HEK293 (cell line): ENCODE measurements around the gene PLEKHA1.

Source experiments
- CTCF ChIA-PET: fragments of 350-600 bp; formaldehyde crosslinking; extraction: SDS; loops from one replicate; lab custom pipeline; 2021; ENCODE audit warnings: antibody characterized with exemption; lab: Yijun Ruan, JAX
- POLR2A ChIA-PET: fragments of 300-600 bp; formaldehyde crosslinking; extraction: SDS; loops from one replicate; lab custom pipeline; 2020; ENCODE audit warnings: antibody characterized with exemption, inconsistent platforms; lab: Yijun Ruan, JAX
- H3K27ac ChIP-seq: fragments of 200-500 bp; sonication (Bioruptor generic); 2 replicates; pipeline ENCODE4 v1.5.1; 2014; ENCODE audit warnings: low read depth, low read length, control low read depth, inconsistent platforms; ENCODE audit errors: extremely low read depth
- H3K36me3 ChIP-seq, 2 experiments: fragments of 200-500 bp in 1 of 2; sonication (Bioruptor generic) in 1 of 2; 1 replicate in 1 of 2; 2 replicates in 1 of 2; pipeline ENCODE4 v1.5.1; 2014 to 2017; ENCODE audit warnings: inconsistent platforms in 2 of 2, low read length in 2 of 2; ENCODE audit not compliant: control insufficient read depth in 2 of 2, insufficient read depth in 1 of 2
- H3K4me1 ChIP-seq: fragments of 200-500 bp; sonication (Bioruptor generic); 2 replicates; pipeline ENCODE4 v1.5.1; 2014; ENCODE audit warnings: mild to moderate bottlenecking, low read length, inconsistent platforms; ENCODE audit not compliant: control insufficient read depth, insufficient read depth
- H3K4me3 ChIP-seq: 2 replicates; pipeline ENCODE4 v1.5.1; 2011; ENCODE audit warnings: low read depth, mild to moderate bottlenecking, control low read depth, low read length, moderate library complexity
- H3K9me3 ChIP-seq: fragments of 200-500 bp; sonication (Bioruptor generic); 2 replicates; pipeline ENCODE4 v1.5.1; 2014; ENCODE audit warnings: low read depth, low read length, inconsistent platforms; ENCODE audit not compliant: control insufficient read depth, insufficient read depth
- PRDM1 ChIP-seq: fragments of 450-650 bp; formaldehyde crosslinking; IDR thresholded peaks from 2 replicates; pipeline ENCODE4; 2016; ENCODE audit warnings: missing biosample characterization, missing genetic modification characterization
- ZBTB20 ChIP-seq: fragments of 450-650 bp; formaldehyde crosslinking; IDR thresholded peaks from 2 replicates; pipeline ENCODE4 v1.5.1; 2016; ENCODE audit warnings: missing biosample characterization, missing genetic modification characterization
- ZBTB8A ChIP-seq: fragments of 450-650 bp; formaldehyde crosslinking; IDR thresholded peaks from 2 replicates; pipeline ENCODE4 v1.5.1; 2016; ENCODE audit warnings: missing biosample characterization, missing genetic modification characterization
- ZNF146 ChIP-seq: fragments of 450-650 bp; formaldehyde crosslinking; IDR thresholded peaks from 2 replicates; pipeline ENCODE4 v1.5.1; 2016; ENCODE audit warnings: missing biosample characterization, missing genetic modification characterization
- ZNF221 ChIP-seq: fragments of 450-650 bp; formaldehyde crosslinking; IDR thresholded peaks from 2 replicates; pipeline ENCODE4 v1.5.1; 2017; ENCODE audit warnings: missing biosample characterization, missing genetic modification characterization, borderline replicate concordance
- ZNF24 ChIP-seq: fragments of 450-650 bp; formaldehyde crosslinking; IDR thresholded peaks from 2 replicates; pipeline ENCODE4 v1.5.1; 2016; ENCODE audit warnings: missing biosample characterization, missing genetic modification characterization
- ZNF302 ChIP-seq: fragments of 450-650 bp; formaldehyde crosslinking; IDR thresholded peaks from 2 replicates; pipeline ENCODE4 v1.5.1; 2016; ENCODE audit warnings: missing biosample characterization, missing genetic modification characterization, low read depth
- ZNF324 ChIP-seq: fragments of 450-650 bp; formaldehyde crosslinking; IDR thresholded peaks from 2 replicates; pipeline ENCODE4 v1.5.1; 2016; ENCODE audit warnings: missing biosample characterization, missing genetic modification characterization
- ZNF335 ChIP-seq: fragments of 450-650 bp; formaldehyde crosslinking; conservative IDR thresholded peaks from 2 replicates; pipeline ENCODE4 v1.5.1; 2016; ENCODE audit warnings: missing biosample characterization, missing genetic modification characterization
- ZNF391 ChIP-seq: fragments of 450-650 bp; formaldehyde crosslinking; IDR thresholded peaks from 2 replicates; pipeline ENCODE4 v1.5.1; 2016; ENCODE audit warnings: low read depth, missing biosample characterization, missing genetic modification characterization, borderline replicate concordance
- ZNF558 ChIP-seq: fragments of 450-650 bp; formaldehyde crosslinking; IDR thresholded peaks from 2 replicates; pipeline ENCODE4 v1.5.1; 2016; ENCODE audit warnings: missing biosample characterization, missing genetic modification characterization
- ZNF76 ChIP-seq: fragments of 450-650 bp; formaldehyde crosslinking; IDR thresholded peaks from 2 replicates; pipeline ENCODE4; 2016; ENCODE audit warnings: low read depth, missing biosample characterization, missing genetic modification characterization, borderline replicate concordance
- TF ChIP-seq, protein P1 (sequence below): fragments of 450-650 bp; formaldehyde crosslinking; conservative IDR thresholded peaks from 2 replicates; pipeline ENCODE4 v1.5.1; 2016; ENCODE audit warnings: low read depth, missing biosample characterization, missing genetic modification characterization
- TF ChIP-seq, protein P2 (sequence below): fragments of 450-650 bp; formaldehyde crosslinking; IDR thresholded peaks from 2 replicates; pipeline ENCODE4 v1.5.1; 2016; ENCODE audit warnings: missing biosample characterization, missing genetic modification characterization, low read depth
- TF ChIP-seq, protein P3 (sequence below): fragments of 450-650 bp; formaldehyde crosslinking; IDR thresholded peaks from 2 replicates; pipeline ENCODE4 v1.5.1; 2016; ENCODE audit warnings: missing biosample characterization, missing genetic modification characterization

PLEKHA1 gene

DNA sequence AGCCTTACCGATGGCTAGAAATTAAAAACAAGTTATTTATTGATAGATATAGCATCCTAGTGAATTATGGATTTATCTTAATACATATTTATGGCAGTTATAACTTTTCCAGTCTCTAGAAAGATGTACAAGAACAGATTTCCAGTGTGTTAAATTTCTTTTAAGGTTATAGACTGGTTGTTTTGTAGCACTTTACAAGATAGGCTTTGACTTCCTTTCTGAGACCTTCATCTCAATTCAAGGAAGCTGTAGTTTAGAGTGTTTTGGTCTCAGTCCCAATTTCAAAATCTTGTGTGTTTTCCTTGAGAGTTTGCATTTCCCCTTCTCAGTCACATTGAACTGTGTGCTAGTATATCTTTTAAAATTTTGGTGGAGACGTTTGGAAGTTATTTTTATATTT is 30.1 kb downstream of the PLEKHA1 start:
- POLR2A ChIA-PET, result no interaction called here

DNA sequence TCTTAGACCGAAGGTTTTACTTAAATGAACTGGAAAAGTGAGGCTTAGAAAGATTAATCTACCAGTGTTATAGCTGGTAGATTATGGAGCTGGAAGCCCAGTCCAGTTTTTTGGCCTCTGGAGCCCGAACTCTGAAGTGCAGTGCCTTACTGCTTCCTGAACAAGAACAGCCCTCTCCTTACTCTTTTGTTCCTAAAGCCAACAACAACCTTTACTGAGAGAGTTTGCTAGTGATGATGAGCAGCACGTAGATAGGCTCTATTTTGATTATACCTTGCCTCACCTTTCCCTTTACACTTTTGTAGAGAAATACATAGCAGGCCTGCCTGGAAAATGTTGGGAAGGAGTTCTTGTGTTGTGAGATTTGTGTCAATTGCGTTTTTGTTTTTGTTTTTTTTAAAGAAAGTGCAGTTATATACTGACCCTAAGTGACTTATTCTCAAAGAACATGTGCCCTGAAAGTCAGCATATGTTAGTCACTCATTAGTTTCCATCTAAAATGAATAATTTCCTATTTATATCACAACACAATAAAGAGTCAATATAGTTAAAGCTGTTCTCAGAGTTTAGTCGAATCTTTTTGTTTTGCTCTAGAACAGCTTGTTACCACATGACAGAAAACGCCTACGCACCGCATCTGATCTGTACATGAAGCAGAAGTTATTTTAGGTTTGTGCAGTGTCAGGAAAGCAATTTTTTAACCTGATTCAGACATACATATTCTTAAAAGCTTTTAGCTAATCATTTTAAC is 33.0 kb downstream of the PLEKHA1 start:
- H3K27ac ChIP-seq, result no peak overlapping the region
- H3K36me3 ChIP-seq, result peaks cover 20 to 31% of the 10 kb centered on the region in 2 experiments
- no peaks in the 10 kb centered on the region for H3K9me3 ChIP-seq
- no peak for TF ChIP-seq ZBTB20 (tag by site-specific recombination)
- ChIA-PET POLR2A (no interaction called here), CTCF (no interaction called here)
- H3K4me1 ChIP-seq, result no peaks in the 10 kb centered on the region
- no peak overlapping the region for H3K4me3 ChIP-seq

More for the DNA sequence above, 30.1 kb downstream of the PLEKHA1 start:
- CTCF ChIA-PET, result interaction anchor here (0.7 kb wide), 1 partner anchor 106 kb away, joined by 3 read pairs; no protein-coding TSS in a partner anchor
- Histone ChIP-seq H3K27ac (no peak overlapping the region), H3K4me3 (no peak overlapping the region), H3K9me3 (no peaks in the 10 kb centered on the region), H3K4me1 (no peaks in the 10 kb centered on the region), H3K36me3 (peaks cover 25 to 33% of the 10 kb centered on the region in 2 experiments)
- TF ChIP-seq, protein P1, sequence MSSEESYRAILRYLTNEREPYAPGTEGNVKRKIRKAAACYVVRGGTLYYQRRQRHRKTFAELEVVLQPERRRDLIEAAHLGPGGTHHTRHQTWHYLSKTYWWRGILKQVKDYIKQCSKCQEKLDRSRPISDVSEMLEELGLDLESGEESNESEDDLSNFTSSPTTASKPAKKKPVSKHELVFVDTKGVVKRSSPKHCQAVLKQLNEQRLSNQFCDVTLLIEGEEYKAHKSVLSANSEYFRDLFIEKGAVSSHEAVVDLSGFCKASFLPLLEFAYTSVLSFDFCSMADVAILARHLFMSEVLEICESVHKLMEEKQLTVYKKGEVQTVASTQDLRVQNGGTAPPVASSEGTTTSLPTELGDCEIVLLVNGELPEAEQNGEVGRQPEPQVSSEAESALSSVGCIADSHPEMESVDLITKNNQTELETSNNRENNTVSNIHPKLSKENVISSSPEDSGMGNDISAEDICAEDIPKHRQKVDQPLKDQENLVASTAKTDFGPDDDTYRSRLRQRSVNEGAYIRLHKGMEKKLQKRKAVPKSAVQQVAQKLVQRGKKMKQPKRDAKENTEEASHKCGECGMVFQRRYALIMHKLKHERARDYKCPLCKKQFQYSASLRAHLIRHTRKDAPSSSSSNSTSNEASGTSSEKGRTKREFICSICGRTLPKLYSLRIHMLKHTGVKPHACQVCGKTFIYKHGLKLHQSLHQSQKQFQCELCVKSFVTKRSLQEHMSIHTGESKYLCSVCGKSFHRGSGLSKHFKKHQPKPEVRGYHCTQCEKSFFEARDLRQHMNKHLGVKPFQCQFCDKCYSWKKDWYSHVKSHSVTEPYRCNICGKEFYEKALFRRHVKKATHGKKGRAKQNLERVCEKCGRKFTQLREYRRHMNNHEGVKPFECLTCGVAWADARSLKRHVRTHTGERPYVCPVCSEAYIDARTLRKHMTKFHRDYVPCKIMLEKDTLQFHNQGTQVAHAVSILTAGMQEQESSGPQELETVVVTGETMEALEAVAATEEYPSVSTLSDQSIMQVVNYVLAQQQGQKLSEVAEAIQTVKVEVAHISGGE (tag by site-specific recombination), result no peak
- TF ChIP-seq ZNF558 (tag by site-specific recombination), result no peak
- TF ChIP-seq ZNF335 (tag by site-specific recombination), result no peak
- no peak for TF ChIP-seq ZNF24 (tag by site-specific recombination)
- no peak for TF ChIP-seq ZBTB8A (tag by site-specific recombination)
- TF ChIP-seq ZNF324 (tag by site-specific recombination), result no peak
- TF ChIP-seq PRDM1 (tag by site-specific recombination), result no peak
- TF ChIP-seq ZNF302 (tag by site-specific recombination), result no peak
- no peak for TF ChIP-seq ZNF391
- TF ChIP-seq, protein P2, sequence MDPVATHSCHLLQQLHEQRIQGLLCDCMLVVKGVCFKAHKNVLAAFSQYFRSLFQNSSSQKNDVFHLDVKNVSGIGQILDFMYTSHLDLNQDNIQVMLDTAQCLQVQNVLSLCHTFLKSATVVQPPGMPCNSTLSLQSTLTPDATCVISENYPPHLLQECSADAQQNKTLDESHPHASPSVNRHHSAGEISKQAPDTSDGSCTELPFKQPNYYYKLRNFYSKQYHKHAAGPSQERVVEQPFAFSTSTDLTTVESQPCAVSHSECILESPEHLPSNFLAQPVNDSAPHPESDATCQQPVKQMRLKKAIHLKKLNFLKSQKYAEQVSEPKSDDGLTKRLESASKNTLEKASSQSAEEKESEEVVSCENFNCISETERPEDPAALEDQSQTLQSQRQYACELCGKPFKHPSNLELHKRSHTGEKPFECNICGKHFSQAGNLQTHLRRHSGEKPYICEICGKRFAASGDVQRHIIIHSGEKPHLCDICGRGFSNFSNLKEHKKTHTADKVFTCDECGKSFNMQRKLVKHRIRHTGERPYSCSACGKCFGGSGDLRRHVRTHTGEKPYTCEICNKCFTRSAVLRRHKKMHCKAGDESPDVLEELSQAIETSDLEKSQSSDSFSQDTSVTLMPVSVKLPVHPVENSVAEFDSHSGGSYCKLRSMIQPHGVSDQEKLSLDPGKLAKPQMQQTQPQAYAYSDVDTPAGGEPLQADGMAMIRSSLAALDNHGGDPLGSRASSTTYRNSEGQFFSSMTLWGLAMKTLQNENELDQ, result no peak
- TF ChIP-seq ZNF76, result no peak

DNA sequence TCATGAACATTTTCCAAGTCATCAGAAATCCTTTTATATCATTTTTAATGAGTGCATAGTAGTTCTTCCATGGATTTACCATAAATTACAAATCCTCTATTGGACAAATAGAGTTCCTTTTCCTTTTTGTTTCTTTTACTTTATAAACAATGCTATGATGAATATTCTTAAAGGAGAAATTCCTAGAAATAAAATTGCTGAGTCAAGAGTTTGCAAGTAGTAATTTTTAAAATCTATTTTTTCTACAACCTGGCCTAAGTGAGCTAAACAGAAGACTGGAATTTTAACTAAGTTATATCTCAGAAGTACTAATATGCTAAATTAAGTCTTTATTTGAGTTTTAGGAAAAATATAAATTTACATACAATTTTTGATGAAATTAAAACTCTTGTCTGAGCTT is 38.8 kb downstream of the PLEKHA1 start:
- Histone ChIP-seq H3K27ac (no peak overlapping the region), H3K4me1 (no peaks in the 10 kb centered on the region), H3K36me3 (peaks cover 27 to 31% of the 10 kb centered on the region in 2 experiments), H3K9me3 (no peaks in the 10 kb centered on the region), H3K4me3 (no peak overlapping the region)
- peak; percentile 26; the same call in 1 of the 2 replicates for TF ChIP-seq ZNF146 (tag by site-specific recombination)
- TF ChIP-seq, protein P3, sequence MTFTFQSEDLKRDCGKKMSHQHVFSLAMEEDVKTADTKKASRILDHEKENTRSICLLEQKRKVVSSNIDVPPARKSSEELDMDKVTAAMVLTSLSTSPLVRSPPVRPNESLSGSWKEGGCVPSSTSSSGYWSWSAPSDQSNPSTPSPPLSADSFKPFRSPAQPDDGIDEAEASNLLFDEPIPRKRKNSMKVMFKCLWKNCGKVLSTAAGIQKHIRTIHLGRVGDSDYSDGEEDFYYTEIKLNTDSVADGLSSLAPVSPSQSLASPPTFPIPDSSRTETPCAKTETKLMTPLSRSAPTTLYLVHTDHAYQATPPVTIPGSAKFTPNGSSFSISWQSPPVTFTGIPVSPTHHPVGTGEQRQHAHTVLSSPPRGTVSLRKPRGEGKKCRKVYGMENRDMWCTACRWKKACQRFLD (tag by site-specific recombination), result no peak
- TF ChIP-seq ZNF221 (tag by site-specific recombination), result no peak
- ChIA-PET CTCF (interaction anchor here (0.7 to 1.4 kb wide), 3 partner anchors 20 to 145 kb away, joined by 3 to 4 read pairs (median 3); no protein-coding TSS in a partner anchor), POLR2A (no interaction called here)
